GM23338 (cell line): Measurements from ENCODE around the gene FAM168B.

Experiments used
- CREB1 ChIP-seq: fragments of 250-450 bp; sonication (Bioruptor Pico); IDR thresholded peaks from 2 replicates; pipeline ENCODE4 v1.5.0; 2020; ENCODE audit warnings: low read depth, mild to moderate bottlenecking, moderate library complexity
- CTCF ChIP-seq, 2 experiments: fragments of 200-600 bp in 1 of 2; sonication (generic) in 1 of 2; conservative IDR thresholded peaks; 2 replicates each; pipeline versions ENCODE4 v1.5.1 to v1.6.1; 2016 to 2017; ENCODE audit warnings: antibody characterized with exemption in 2 of 2, low read depth in 2 of 2, mild to moderate bottlenecking in 2 of 2, moderate library complexity in 1 of 2
- EZH2 ChIP-seq: fragments of 200-600 bp; sonication (generic); IDR thresholded peaks from one replicate; pipeline ENCODE4 v1.8.0; 2017; ENCODE audit warnings: antibody characterized with exemption, mild to moderate bottlenecking, low read depth; ENCODE audit not compliant: unreplicated experiment
- POLR2AphosphoS5 ChIP-seq: IDR thresholded peaks from 2 replicates; pipeline ENCODE4 v1.6.1; 2016; ENCODE audit warnings: antibody characterized with exemption, low read depth
- STAT1 ChIP-seq: IDR thresholded peaks from one replicate; pipeline ENCODE4 v1.6.1; 2016; ENCODE audit warnings: antibody characterized with exemption; ENCODE audit not compliant: unreplicated experiment
- TF ChIP-seq, protein P1 (sequence below): IDR thresholded peaks from one replicate; pipeline ENCODE4 v1.6.1; 2018; ENCODE audit warnings: antibody characterized with exemption; ENCODE audit not compliant: unreplicated experiment
- TF ChIP-seq, protein P2 (sequence below): fragments of 250-450 bp; sonication (Bioruptor Pico); IDR thresholded peaks from 2 replicates; pipeline ENCODE4 v1.5.0; 2020; ENCODE audit warnings: mild to moderate bottlenecking, moderate library complexity

DNA sequence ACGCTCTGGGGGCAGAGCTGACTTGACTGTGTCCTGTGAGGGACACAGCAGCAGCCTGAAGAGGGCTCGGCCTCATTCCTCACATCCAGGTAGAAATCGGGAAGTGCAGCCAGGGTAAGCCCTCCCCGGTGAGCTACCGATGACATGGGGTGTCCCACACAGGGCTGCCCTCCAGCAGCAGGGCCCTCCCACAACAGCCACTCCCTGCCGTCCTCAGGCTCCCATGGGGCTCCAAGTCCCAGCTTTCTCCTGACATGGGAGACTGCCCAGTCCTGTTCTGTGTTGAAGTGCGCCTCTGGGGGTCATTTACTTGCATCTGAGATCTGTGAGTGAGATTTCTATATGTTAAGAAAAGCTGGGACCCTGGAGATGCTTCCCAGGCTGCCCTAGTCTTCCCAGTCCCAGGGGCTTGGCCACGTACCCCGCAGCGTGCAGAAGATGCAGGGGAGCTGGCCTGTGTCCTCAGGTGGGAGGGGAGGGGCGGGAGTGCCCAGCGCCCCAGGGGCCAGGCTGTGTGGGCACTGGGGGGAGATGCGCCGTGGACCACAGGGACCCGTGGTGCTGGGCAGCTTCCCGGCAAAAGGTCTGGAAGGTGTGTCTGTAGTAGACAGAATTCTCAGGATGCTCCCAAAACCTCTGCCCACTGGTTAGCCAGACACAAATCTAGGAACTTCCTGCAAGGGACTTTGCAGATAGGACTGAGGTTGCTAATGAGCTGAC is 87.9 kb downstream of the FAM168B start:
- TF ChIP-seq CTCF (conservative IDR thresholded peaks at IDR 0.05; ENCODE audit: low read depth in 2 of 2): no peak
- no peak for TF ChIP-seq CREB1 (CRISPR knock-in tag)
- no peak for TF ChIP-seq EZH2
- TF ChIP-seq POLR2AphosphoS5: no peak
- TF ChIP-seq, protein P1, sequence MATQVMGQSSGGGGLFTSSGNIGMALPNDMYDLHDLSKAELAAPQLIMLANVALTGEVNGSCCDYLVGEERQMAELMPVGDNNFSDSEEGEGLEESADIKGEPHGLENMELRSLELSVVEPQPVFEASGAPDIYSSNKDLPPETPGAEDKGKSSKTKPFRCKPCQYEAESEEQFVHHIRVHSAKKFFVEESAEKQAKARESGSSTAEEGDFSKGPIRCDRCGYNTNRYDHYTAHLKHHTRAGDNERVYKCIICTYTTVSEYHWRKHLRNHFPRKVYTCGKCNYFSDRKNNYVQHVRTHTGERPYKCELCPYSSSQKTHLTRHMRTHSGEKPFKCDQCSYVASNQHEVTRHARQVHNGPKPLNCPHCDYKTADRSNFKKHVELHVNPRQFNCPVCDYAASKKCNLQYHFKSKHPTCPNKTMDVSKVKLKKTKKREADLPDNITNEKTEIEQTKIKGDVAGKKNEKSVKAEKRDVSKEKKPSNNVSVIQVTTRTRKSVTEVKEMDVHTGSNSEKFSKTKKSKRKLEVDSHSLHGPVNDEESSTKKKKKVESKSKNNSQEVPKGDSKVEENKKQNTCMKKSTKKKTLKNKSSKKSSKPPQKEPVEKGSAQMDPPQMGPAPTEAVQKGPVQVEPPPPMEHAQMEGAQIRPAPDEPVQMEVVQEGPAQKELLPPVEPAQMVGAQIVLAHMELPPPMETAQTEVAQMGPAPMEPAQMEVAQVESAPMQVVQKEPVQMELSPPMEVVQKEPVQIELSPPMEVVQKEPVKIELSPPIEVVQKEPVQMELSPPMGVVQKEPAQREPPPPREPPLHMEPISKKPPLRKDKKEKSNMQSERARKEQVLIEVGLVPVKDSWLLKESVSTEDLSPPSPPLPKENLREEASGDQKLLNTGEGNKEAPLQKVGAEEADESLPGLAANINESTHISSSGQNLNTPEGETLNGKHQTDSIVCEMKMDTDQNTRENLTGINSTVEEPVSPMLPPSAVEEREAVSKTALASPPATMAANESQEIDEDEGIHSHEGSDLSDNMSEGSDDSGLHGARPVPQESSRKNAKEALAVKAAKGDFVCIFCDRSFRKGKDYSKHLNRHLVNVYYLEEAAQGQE: no peak
- no peak for TF ChIP-seq STAT1
- TF ChIP-seq, protein P2, sequence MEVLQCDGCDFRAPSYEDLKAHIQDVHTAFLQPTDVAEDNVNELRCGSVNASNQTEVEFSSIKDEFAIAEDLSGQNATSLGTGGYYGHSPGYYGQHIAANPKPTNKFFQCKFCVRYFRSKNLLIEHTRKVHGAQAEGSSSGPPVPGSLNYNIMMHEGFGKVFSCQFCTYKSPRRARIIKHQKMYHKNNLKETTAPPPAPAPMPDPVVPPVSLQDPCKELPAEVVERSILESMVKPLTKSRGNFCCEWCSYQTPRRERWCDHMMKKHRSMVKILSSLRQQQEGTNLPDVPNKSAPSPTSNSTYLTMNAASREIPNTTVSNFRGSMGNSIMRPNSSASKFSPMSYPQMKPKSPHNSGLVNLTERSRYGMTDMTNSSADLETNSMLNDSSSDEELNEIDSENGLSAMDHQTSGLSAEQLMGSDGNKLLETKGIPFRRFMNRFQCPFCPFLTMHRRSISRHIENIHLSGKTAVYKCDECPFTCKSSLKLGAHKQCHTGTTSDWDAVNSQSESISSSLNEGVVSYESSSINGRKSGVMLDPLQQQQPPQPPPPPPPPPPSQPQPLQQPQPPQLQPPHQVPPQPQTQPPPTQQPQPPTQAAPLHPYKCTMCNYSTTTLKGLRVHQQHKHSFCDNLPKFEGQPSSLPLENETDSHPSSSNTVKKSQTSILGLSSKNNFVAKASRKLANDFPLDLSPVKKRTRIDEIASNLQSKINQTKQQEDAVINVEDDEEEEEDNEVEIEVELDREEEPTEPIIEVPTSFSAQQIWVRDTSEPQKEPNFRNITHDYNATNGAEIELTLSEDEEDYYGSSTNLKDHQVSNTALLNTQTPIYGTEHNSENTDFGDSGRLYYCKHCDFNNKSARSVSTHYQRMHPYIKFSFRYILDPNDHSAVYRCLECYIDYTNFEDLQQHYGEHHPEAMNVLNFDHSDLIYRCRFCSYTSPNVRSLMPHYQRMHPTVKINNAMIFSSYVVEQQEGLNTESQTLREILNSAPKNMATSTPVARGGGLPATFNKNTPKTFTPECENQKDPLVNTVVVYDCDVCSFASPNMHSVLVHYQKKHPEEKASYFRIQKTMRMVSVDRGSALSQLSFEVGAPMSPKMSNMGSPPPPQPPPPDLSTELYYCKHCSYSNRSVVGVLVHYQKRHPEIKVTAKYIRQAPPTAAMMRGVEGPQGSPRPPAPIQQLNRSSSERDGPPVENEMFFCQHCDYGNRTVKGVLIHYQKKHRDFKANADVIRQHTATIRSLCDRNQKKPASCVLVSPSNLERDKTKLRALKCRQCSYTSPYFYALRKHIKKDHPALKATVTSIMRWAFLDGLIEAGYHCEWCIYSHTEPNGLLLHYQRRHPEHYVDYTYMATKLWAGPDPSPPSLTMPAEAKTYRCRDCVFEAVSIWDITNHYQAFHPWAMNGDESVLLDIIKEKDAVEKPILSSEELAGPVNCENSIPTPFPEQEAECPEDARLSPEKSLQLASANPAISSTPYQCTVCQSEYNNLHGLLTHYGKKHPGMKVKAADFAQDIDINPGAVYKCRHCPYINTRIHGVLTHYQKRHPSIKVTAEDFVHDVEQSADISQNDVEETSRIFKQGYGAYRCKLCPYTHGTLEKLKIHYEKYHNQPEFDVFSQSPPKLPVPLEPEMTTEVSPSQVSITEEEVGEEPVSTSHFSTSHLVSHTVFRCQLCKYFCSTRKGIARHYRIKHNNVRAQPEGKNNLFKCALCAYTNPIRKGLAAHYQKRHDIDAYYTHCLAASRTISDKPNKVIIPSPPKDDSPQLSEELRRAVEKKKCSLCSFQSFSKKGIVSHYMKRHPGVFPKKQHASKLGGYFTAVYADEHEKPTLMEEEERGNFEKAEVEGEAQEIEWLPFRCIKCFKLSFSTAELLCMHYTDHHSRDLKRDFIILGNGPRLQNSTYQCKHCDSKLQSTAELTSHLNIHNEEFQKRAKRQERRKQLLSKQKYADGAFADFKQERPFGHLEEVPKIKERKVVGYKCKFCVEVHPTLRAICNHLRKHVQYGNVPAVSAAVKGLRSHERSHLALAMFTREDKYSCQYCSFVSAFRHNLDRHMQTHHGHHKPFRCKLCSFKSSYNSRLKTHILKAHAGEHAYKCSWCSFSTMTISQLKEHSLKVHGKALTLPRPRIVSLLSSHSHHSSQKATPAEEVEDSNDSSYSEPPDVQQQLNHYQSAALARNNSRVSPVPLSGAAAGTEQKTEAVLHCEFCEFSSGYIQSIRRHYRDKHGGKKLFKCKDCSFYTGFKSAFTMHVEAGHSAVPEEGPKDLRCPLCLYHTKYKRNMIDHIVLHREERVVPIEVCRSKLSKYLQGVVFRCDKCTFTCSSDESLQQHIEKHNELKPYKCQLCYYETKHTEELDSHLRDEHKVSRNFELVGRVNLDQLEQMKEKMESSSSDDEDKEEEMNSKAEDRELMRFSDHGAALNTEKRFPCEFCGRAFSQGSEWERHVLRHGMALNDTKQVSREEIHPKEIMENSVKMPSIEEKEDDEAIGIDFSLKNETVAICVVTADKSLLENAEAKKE: no peak
